KMS-11 (cell line): ENCODE measurements around the gene LNX2.
A peak's percentile ranks its signal among the peaks of the same experiment; 100 is the strongest.

Experiments
- H2AFZ ChIP-seq: fragments of 200-600 bp; sonication (generic); 2 replicates; pipeline ENCODE4 v1.6.1; 2016; ENCODE audit warnings: antibody characterized with exemption, mixed run types, low read depth
- H3K27ac ChIP-seq: fragments of 200-600 bp; sonication (generic); 2 replicates; pipeline ENCODE4 v1.6.1; 2016; ENCODE audit warnings: mild to moderate bottlenecking, mixed run types
- H3K27me3 ChIP-seq: fragments of 200-600 bp; sonication (generic); 2 replicates; pipeline ENCODE4 v1.6.1; 2017; ENCODE audit warnings: mild to moderate bottlenecking, low read depth, mixed run types, moderate library complexity; ENCODE audit not compliant: insufficient read depth
- H3K36me3 ChIP-seq: fragments of 200-600 bp; sonication (generic); 2 replicates; pipeline ENCODE4 v1.6.1; 2017; ENCODE audit warnings: mild to moderate bottlenecking, mixed run types; ENCODE audit not compliant: insufficient read depth
- H3K4me1 ChIP-seq: fragments of 200-600 bp; sonication (generic); 2 replicates; pipeline ENCODE4 v1.6.1; 2016; ENCODE audit warnings: mild to moderate bottlenecking, low read depth, mixed run types; ENCODE audit not compliant: poor library complexity, severe bottlenecking
- H3K4me2 ChIP-seq: fragments of 200-600 bp; sonication (generic); 2 replicates; pipeline ENCODE4 v1.7.0; 2016; ENCODE audit warnings: mild to moderate bottlenecking, mixed run types
- H3K4me3 ChIP-seq: fragments of 200-600 bp; sonication (generic); IDR thresholded peaks from 2 replicates; pipeline ENCODE4 v1.6.1; 2017; ENCODE audit warnings: low read depth, low read length, mixed read lengths; ENCODE audit not compliant: insufficient read depth
- H3K79me2 ChIP-seq: fragments of 200-600 bp; sonication (generic); 2 replicates; pipeline ENCODE4 v1.6.1; 2016; ENCODE audit warnings: low read depth, mixed run types; ENCODE audit not compliant: insufficient read depth
- H3K9ac ChIP-seq: fragments of 200-600 bp; sonication (generic); 2 replicates; pipeline ENCODE4 v1.6.1; 2016; ENCODE audit warnings: mild to moderate bottlenecking, mixed run types
- H4K20me1 ChIP-seq: fragments of 200-600 bp; sonication (generic); 2 replicates; pipeline ENCODE4 v1.6.1; 2016; ENCODE audit warnings: mild to moderate bottlenecking, mixed run types; ENCODE audit not compliant: insufficient read depth
- CTCF ChIP-seq: fragments of 200-600 bp; sonication (generic); conservative IDR thresholded peaks from 2 replicates; pipeline ENCODE4 v1.6.1; 2017; ENCODE audit warnings: low read depth, mild to moderate bottlenecking, antibody characterized with exemption, low read length, moderate library complexity, mixed read lengths

The LNX2 gene

GRCh38 chr13:27638001-27638400 lies 17.7 kb upstream of the LNX2 start:
- Histone ChIP-seq H3K9ac (no peak overlapping the region), H3K27ac (no peak overlapping the region), H3K4me3 (no peak overlapping the region), H4K20me1 (no peaks in the 10 kb centered on the region), H3K4me1 (peaks cover 43% of the 10 kb centered on the region), H3K79me2 (peaks cover 13% of the 10 kb centered on the region; the same call in 1 of the 2 replicates), H3K4me2 (peak overlapping the region; percentile 13; the same call in 1 of the 2 replicates), H2AFZ (no peak overlapping the region), H3K27me3 (no peaks in the 10 kb centered on the region), H3K36me3 (no peaks in the 10 kb centered on the region)
- no peak for TF ChIP-seq CTCF

- no peak for TF ChIP-seq CTCF
- no peak overlapping the region for H3K9ac ChIP-seq
- no peaks in the 10 kb centered on the region for H4K20me1 ChIP-seq
- H3K36me3 ChIP-seq: no peaks in the 10 kb centered on the region
- H2AFZ ChIP-seq: no peak overlapping the region
- H3K27me3 ChIP-seq: no peaks in the 10 kb centered on the region
- no peak overlapping the region for H3K4me3 ChIP-seq
- H3K79me2 ChIP-seq: peaks cover 17% of the 10 kb centered on the region; the same call in 1 of the 2 replicates
- no peak overlapping the region; the same call in 1 of the 2 replicates for H3K27ac ChIP-seq
- H3K4me1 ChIP-seq: peaks cover 43% of the 10 kb centered on the region
- peak overlapping the region; percentile 21; the same call in 1 of the 2 replicates for H3K4me2 ChIP-seq
Measured at GRCh38 chr13:27637289-27637626, 16.9 kb upstream of the LNX2 start.

- H3K4me2 ChIP-seq: peak overlapping the region; percentile 33; the same call in 1 of the 2 replicates
Measured at GRCh38 chr13:27636589-27637288, 16.4 kb upstream of the LNX2 start.

GRCh38 chr13:27635266-27635665 lies 14.9 kb upstream of the LNX2 start:
- Histone ChIP-seq H2AFZ (no peak overlapping the region), H3K4me1 (peaks cover 51% of the 10 kb centered on the region), H3K27ac (no peak overlapping the region), H4K20me1 (no peaks in the 10 kb centered on the region), H3K27me3 (no peaks in the 10 kb centered on the region), H3K4me3 (no peak overlapping the region), H3K4me2 (no peak overlapping the region), H3K79me2 (peaks cover 17% of the 10 kb centered on the region; the same call in 1 of the 2 replicates), H3K9ac (no peak overlapping the region), H3K36me3 (no peaks in the 10 kb centered on the region)
- TF ChIP-seq CTCF: no peak

More at GRCh38 chr13:27636589-27637288, 16.4 kb upstream of the LNX2 start:
- no peak overlapping the region for H3K4me3 ChIP-seq
- H3K9ac ChIP-seq: no peak overlapping the region
- H3K27ac ChIP-seq: no peak overlapping the region; the same call in 1 of the 2 replicates
- no peak overlapping the region for H2AFZ ChIP-seq
- peaks cover 17% of the 10 kb centered on the region; the same call in 1 of the 2 replicates for H3K79me2 ChIP-seq
- no peaks in the 10 kb centered on the region for H4K20me1 ChIP-seq
- no peaks in the 10 kb centered on the region for H3K27me3 ChIP-seq
- peaks cover 43% of the 10 kb centered on the region for H3K4me1 ChIP-seq
- H3K36me3 ChIP-seq: no peaks in the 10 kb centered on the region
- no peak for TF ChIP-seq CTCF
